GM21717 (cell line): Measurements from ENCODE around the gene GSG1L.

ENCODE experiments used
- ATAC-seq: cut with Tn5 transposase; IDR thresholded peaks from one replicate; pipeline ENCODE4 v1.9.1; 2021; ENCODE audit warnings: mild to moderate bottlenecking, moderate library complexity; ENCODE audit not compliant: unreplicated experiment

Gene GSG1L

DNA sequence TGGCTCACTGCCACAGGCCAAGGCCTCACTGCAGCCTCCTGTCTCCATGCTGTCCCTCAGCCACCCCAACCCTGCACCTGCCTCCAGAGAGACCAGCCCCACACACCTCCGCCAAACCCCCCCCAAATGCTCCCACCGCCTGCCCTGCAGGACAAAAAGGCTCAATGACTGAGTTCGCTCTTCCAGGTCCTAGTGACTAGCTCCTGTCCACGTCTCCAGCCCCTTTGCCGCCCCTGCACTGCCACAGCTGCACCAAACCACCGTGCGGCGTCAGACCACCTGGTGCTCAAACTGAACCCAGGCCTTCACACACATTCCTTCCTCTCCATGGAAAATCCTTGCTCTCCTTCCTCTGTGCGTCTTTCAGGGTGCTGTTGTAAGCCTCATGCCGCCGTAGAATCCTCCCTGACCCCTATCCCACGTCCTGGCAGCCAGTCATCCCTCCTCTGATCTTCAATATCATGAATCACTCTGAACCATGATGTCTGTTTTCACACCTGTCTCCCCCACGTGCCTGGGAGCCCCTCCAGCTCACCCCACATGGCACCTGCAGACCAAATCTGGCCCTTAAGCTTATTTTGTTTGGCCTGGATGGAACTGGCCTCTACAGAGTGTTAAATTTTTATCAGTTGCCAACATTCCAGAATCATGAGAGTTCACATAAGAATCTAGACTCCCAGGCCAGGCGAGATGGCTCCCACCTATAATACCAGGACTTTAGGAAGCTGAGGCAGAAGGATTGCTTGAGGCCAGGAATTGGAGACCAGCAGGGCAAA is 4.3 kb upstream of the GSG1L start:
- no peak for ATAC-seq

GRCh38 chr16:28064706-28065249 is 1.3 kb upstream of the GSG1L start:
- no peak for ATAC-seq

DNA sequence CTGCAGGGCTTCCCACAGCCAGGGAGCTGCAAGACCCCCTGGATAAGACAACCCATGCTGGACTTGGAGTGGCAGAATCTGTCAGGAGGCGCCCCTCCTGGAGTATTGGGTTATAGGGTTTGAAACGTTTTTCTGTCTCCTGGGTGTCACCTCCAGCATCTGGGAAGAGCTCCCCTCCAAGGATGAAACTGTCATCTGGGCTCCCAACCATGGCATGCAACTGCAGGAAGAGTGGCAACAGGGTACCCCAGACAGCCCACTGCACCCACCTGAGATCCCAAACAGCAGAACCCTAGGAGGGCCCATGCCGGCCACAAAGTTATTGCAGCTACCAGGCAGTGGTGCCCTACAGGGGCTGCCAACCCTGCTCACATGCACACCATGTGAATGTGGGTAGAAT is 636 bp upstream of the GSG1L start:
- no peak for ATAC-seq

GRCh38 chr16:28062847-28063521 is 530 bp downstream of the GSG1L start:
- no peak for ATAC-seq

DNA sequence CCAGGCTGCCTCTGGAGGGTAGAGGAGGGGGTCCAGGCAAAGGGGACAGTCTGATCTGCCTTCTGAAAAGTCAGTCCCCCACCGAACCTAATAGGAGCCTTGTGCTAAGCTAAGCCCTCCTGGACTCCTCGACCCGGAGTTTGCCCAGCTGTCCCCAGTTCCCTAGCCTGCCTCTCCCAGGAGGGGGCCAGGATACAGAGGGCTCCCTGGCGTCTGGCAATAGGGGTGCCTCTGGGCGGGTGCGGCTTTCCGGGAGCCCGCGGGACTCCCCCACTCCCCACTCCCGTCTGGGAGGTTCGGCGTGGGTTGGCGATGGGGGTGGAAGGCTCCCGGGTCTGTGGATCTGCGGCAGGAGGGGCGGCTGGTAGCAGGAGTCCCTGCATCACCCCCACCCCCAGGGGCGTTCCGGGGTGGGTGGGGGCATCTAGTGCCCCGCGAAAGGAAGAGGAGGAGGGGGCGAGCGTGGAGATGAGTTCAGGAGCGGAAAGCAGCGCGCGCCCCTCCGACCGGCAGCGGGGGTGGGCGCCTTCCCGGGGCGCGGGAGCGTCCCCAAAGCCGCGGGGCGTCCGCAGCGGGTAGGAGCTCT is 1.2 kb downstream of the GSG1L start:
- no peak for ATAC-seq

- ATAC-seq: no peak
Measured at GRCh38 chr16:28061352-28062101, 2.0 kb downstream of the GSG1L start.

GRCh38 chr16:28059841-28060575 is 3.5 kb downstream of the GSG1L start:
- ATAC-seq: no peak

DNA sequence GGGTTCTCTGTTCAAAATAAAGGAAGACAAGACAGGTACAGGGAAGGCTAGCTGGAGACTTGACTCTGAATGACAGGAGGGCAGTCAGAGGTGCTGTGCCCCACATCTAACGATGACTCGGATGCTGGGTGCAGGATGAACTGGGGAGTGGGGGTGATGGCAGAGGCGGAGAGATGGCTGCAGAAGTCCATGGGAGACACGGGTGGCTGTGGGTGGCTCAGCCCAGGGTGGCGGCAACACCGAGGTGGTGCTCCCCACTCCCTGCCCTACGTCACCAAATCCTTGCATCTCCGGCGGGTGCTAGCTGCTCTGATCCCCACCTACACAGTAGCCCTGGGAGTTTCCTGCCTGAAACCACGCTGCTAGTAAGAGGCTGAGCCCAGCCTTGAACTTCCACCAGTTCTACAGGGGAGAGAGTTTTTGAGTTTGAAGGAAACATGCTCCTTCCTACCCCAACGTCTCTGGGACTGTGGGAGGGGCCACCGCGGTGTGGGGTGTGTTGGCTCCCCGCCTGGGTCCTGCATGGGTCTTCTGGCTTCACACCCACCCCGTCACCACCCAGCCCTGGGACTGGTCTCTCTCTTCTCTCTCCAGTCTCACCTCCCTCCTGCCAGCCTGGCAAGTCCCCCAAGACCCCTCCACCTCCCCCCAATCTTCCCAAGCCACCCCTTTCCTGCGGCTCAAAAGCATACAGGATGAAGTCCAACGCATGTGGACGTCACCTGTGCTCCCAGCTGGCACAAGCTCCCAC is 4.5 kb downstream of the GSG1L start:
- ATAC-seq: no peak

DNA sequence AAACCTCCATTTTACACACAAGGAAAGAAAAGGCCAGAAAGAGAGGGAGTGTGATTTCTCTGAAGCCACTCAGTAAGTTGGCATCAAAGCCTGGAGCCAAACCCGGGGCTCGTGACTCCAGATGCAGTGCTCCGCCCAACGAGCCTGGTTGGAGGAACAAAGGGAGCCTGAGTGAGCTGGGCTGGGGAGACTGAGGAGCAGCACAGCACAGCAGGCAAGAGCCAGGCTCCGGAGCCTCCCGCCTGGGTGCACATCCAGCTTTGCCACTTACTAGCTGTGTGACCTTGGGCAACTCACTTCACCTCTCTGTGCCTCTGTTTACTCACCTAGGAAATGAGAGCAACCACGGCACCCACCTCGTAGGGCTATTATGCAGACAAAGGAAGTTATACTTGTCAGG is 5.6 kb downstream of the GSG1L start:
- ATAC-seq: no peak

- ATAC-seq: no peak
Measured at GRCh38 chr16:28053461-28053860, 10.1 kb downstream of the GSG1L start.

GRCh38 chr16:28052274-28053128 is 11.0 kb downstream of the GSG1L start:
- no peak for ATAC-seq

DNA sequence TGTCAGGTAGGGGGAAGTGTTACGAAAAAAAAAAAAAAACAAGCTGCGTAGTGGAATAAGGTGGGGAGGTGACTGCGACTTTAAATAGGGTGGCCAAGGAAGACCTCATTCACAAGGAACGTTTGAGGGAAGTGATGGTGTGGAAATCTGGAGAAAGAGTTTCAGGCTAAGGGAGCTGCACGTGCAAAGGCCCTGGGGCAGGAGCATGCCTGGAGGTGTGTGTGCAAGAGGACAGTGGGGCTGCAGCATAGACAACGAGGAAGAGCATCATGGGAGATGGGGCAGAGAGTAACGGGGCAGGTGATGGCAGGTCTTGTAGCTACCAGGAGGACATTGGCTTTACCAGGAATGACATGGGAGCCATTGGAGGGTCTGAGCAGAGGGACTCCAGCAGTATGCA is 12.0 kb downstream of the GSG1L start:
- ATAC-seq: no peak

- ATAC-seq: no peak
Measured at GRCh38 chr16:28042811-28043210, 20.7 kb downstream of the GSG1L start.

GRCh38 chr16:28041615-28042014 is 21.9 kb downstream of the GSG1L start:
- ATAC-seq: no peak

GRCh38 chr16:28040039-28040438 is 23.5 kb downstream of the GSG1L start:
- no peak for ATAC-seq

GRCh38 chr16:28039493-28039892 is 24.0 kb downstream of the GSG1L start:
- ATAC-seq: no peak

DNA sequence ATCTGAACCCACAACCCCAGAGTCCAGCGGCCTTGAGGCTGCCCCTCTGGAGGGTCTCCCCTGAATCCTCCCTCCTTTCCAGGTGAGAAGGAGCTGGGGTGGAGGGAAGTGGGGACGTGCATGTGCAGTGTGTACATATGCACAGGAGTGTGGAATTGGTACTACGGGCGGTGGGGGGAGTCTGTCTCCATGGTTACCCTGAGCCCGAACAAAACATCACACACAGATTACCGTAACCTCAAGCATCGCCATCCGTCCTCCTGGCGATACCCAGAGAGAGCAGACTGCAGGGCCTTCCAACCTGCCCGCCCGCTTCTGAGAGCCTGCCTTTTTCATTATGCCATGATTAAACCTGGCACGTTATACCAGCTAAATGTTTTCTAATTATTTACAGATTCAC is 25.1 kb downstream of the GSG1L start:
- no peak for ATAC-seq

DNA sequence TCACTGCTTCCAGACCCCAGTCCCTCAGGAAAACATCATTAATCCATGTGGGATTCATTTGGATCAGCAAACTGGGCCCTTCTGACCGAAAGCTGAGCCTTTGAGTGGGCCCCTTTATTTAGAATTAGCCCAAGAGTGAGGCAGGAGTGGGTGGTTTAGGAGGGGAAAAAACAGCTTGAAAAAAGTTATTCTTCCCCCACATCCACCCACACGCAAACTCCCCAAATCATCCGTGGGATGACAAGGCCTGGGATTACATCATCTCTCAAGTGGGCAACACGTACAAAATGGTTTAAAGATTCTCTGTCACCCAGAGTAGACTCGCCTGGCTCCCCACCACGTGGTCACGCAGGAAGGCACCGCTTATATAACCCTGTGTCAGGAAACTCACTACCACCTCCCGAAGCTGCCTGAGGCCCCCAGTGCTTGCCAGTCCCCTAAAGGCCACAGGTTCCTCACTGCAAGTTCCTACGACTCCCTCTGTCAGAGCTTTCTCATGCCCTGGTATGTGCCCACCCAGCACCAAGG is 27.6 kb downstream of the GSG1L start:
- no peak for ATAC-seq

GRCh38 chr16:28033870-28034269 is 29.6 kb downstream of the GSG1L start:
- no peak for ATAC-seq
